Stimulated activated CD4-positive, alpha-beta T cell treated with anti-CD3 and anti-CD28 coated beads, TNF-alpha, amount 100 ng/mL, for 4 hours (primary cell): ENCODE results near the gene C12orf43.
A peak's percentile ranks its signal among the peaks of the same experiment; 100 is the strongest.

Source experiments
- DNase-seq, 3 experiments: peaks; one replicate each; pipeline ENCODE4 v3.0.0-alpha.2; 2020; ENCODE audit warnings: low read depth in 3 of 3

C12orf43 gene

DNA sequence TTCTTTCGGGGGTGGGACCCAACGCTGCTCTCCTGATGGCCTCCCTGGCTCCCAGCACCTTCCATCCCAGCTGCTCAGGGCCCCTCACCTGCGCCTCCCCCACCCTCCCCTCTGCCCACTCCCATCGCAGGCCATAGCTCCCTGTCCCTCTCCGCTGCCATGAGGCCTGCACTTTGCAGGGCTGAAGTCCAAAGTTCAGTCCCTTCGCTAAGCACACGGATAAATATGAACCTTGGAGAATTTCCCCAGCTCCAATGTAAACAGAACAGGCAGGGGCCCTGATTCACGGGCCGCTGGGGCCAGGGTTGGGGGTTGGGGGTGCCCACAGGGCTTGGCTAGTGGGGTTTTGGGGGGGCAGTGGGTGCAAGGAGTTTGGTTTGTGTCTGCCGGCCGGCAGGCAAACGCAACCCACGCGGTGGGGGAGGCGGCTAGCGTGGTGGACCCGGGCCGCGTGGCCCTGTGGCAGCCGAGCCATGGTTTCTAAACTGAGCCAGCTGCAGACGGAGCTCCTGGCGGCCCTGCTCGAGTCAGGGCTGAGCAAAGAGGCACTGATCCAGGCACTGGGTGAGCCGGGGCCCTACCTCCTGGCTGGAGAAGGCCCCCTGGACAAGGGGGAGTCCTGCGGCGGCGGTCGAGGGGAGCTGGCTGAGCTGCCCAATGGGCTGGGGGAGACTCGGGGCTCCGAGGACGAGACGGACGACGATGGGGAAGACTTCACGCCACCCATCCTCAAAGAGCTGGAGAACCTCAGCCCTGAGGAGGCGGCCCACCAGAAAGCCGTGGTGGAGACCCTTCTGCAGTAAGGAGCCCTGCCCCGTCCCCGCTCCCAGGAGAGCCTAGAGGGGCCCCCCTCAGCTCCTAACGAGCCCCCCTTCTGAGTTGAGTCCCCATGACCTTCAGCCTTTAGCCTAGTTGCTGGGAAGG, 37.7 kb downstream of the C12orf43 start, which contains the start of gene HNF1A:
TSS of gene HNF1A (plus strand) at position 248 of the 924 bp plus-strand sequence. CDS start at position 474, 226 bp downstream.
- no peak for DNase-seq

DNA sequence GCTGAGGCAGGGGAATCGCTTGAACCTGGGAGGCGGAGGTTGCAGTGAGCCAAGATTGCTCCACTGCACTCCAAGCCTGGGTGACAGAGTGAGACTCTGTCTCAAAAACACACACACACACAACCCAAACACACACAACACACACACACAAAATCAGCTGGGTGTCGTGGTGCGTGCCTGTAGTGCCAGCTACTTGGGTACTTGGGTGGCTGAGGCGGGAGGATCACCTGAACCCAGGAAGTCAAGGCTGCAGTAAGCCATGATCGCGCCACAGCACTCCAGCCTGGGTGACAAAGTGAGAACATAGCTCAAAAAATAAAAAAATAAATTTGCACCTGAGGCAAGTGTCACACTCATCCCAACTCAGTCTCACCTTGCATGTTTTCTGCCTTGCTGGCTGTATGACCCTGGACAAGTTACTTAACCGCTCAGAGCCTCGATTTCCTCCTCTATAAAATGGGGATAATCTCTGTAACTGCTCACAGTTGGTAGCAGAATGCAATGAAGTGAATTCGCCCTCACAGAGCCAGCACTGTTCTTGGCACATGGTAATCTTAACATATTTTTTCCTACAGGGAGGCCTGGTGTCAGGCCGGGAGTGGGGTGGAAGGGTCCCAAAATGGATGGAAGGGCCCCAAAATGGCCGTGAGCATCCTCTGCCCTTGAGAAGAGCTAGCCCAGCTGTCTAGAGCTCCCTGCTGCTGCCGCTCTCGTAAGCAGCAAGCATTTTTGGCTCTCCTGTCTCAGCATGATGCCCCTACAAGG, 38.6 kb downstream of the C12orf43 start:
- no peak for DNase-seq

GRCh38 chr12:120972870-120973543, 43.3 kb downstream of the C12orf43 start:
- DNase-seq = no peak

- peak in 1 of 3 experiments; percentile 13 for DNase-seq
These were observed 44.7 kb downstream of the C12orf43 start for GRCh38 chr12:120971299-120972180.

- no peak for DNase-seq
These were observed 46.0 kb downstream of the C12orf43 start for GRCh38 chr12:120970310-120970709.

- DNase-seq = no peak
These were observed 50.7 kb downstream of the C12orf43 start for GRCh38 chr12:120965534-120966091.

DNA sequence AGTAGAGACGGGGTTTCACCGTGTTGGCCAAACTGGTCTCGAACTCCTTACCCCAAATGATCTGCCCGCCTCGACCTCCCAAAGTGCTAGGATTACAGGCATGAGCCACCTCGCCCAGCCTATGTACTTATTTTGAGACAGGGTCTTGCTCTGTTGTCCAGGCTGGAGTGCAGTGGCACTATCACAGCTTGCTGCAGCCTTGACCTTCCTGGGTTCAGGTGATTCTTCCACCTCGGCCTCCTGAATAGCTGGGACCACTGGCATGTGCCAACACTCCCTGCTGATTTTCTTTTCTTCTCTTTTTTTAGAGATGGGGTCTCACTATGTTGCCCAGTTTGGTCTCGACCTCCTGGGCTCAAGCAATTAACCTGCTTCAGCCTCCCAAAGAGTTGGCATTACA, 52.0 kb downstream of the C12orf43 start:
- DNase-seq = no peak

DNA sequence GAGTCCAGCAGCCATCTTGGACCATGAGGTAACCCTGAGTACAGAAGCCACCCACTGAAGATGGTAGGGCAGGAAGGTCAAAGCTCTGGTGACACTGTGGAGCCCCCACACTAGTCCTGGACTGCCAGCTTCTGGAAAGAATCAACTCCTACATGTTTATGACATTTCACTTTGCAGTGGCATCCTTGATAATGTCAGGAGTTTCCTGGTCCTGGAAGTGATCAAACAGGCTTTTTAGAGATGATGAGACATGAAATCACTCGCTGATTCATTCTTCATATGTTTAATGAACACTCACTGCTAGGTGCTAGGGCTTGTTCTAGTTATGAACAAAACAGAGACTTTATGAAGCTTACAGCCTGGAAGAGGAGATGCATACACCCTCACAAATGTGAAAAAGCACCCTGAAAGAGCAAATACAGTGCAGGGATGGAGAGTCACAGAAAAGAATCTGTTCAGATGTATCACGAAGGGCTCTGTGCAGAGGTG, 53.7 kb downstream of the C12orf43 start:
- no peak for DNase-seq

DNA sequence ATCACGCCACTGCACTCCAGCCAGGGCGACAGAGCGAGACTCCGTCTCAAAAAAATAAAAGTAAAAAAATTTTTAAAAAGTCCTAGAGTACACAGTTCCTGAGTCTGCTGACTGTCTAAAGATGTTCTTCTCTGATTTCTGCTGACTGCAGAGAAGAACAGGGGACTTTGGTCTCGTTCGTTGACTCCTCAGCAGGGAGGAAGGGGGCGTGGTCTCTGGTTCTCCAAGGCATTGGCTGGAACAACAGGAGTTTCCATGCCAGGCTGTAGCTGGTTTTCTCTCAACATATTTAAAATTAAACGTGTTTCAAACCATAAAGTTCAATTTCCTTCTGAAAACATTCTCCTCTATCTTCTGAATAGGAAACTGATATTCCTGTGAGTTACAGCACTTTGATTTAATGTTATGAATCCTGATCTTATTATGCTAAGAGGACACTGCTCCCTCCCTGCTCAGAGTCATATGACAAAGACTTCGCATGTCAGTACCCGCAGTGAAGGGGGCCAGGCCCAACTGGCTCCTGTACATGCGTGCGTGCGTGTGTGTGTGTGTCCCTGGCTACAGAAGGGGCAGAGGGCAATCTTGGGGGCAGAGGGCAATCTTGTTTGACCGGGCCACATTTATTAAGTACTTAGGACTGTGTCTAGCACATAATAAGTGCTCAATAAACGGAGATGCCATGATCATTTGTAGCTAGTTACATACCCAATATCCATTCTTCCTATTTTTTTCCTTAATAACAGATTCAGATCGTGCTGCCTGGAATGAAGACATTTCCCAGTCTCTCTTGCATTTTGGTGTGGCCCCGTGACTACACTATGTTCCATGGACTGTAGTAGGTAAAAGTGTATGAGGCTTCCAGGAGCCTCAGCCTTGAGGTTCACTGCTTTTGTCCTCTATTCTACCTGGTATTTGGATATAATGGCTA, 54.4 kb downstream of the C12orf43 start:
- DNase-seq = no peak

DNA sequence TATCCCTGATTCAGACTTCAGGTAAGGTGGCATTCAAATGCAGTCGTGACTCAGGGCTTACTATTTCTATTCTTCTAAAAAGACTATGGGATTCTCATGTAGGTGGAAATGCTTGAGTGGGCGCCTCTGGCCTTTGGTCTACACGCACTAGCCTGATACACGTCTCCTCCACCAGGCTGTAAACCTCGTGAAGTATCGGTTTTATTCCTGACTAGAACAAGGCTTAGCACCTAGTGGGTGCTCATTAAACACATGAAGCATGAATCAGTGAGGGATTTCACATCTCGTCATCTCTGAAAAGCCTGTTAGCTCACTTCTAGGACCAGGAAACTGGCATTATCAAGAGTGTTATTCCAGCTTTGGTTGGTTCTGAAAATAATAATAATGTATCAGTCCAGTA, 55.6 kb downstream of the C12orf43 start:
- no peak for DNase-seq

DNA sequence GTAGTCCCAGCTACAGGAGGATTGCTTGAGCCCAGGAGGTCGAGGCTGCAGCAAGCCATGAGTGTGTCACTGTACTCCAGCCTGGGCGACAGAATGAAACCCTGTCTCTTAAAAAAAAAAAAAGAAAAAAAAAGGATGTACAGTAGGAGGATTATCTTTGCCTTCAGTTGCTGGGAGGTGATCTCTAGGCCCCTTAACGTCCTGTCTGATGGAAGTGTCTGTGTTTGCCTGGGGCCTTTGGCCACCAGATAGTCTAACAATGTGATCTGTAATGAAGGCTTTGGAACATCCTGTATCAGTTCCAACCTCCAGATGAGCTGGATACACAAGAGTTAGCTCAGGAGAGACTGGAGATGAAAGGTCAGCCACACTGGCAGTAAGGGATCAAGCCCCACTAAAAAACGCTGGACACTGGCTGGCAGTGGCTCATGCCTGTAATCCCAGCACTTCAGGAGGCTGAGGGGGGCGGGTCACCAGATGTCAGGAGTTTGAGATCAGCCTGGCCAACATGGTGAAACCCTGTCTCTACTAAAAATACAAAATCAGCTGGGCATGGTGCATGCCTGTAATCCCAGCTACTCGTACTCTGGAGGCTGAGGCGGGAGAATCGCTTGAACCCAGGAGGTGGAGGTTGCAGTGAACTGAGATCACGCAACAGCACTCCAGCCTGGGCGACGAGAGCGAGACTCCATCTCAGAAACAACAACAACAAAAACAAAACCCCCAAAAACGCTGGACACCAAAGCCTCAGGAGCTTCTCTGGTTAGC, 57.0 kb downstream of the C12orf43 start:
- DNase-seq = no peak

DNA sequence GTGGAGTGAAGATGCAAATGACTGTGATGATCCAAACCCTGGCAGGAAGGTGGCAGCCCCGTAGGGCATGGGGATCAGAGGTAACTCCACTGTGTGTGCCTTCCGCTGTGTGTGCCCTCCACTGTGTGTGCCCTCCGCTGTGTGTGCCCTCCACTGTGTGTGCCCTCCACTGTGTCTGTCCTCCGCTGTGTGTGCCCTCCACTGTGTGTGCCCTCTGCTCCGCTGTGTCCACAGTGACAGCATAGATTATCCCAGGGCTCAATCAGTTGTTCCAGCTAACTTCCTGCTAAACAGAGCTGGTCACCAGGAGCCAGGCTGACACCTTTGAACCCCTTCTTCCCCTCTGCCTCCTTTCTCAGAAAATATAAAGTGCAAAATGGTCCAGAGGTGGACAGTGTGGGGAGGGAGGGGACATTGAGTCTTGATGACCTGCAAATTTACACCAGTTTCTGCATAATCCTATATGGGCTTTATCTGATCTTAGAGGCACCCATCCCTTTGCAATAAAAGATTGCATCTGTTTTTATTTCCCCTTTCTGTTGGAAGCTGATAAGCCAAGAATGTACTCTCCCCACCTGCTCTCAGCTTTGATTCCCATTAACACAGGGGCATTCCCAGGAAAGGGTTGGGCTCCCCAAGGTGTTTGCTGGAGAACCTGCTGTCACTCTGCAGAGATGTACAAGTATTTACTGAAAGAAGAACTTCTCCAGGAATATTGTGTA, 59.5 kb downstream of the C12orf43 start:
- no peak for DNase-seq

GRCh38 chr12:120955232-120955631, 61.1 kb downstream of the C12orf43 start:
- no peak for DNase-seq

DNA sequence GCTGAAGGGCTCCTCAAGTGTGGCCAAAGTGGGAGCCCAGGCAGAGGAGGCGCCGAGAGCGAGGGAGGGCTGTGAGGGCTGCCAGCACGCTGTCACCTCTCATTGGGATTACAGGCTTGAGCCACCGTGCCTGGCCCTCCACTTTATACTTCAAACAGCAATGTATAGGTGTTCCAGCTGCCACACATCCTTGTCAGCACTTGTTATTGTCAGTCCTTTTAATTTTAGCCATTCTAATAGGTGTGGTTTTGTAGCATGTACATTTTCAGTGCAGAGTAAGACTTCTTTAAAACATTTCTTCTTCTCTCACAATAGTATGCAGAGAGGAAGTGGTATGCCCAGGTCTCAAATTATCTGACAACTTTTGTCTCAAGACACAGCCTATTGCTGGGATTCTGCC, 65.5 kb downstream of the C12orf43 start:
- no peak for DNase-seq
